Loucy (cell line): ENCODE measurements around the gene ARNT2.

Source experiments
- H2AFZ ChIP-seq: fragments of 200-600 bp; sonication (generic); 2 replicates; pipeline ENCODE4 v1.6.0; 2016; ENCODE audit warnings: antibody characterized with exemption, mild to moderate bottlenecking, low read length, moderate library complexity
- H3F3A ChIP-seq: fragments of 200-600 bp; 2 replicates; pipeline ENCODE4 v1.6.0; 2016; ENCODE audit warnings: antibody characterized with exemption, low read depth, mild to moderate bottlenecking
- H3K27me3 ChIP-seq: fragments of 200-600 bp; sonication (generic); 2 replicates; pipeline ENCODE4 v1.6.1; 2014; ENCODE audit warnings: low read length, mild to moderate bottlenecking; ENCODE audit not compliant: insufficient read depth, poor library complexity, severe bottlenecking
- H3K36me3 ChIP-seq: fragments of 200-600 bp; sonication (generic); 2 replicates; pipeline ENCODE4 v1.6.1; 2016; ENCODE audit warnings: low read length; ENCODE audit not compliant: insufficient read depth
- H3K4me1 ChIP-seq: fragments of 200-600 bp; sonication (generic); 2 replicates; pipeline ENCODE4 v1.5.1; 2014; ENCODE audit warnings: low read length, mild to moderate bottlenecking; ENCODE audit not compliant: insufficient read depth, poor library complexity, severe bottlenecking
- H3K4me2 ChIP-seq: fragments of 200-600 bp; sonication (generic); 2 replicates; pipeline ENCODE4 v1.6.0; 2014; ENCODE audit warnings: antibody characterized with exemption, low read length, low read depth, mild to moderate bottlenecking; ENCODE audit not compliant: poor library complexity, severe bottlenecking
- H3K4me3 ChIP-seq: fragments of 200-600 bp; sonication (generic); 2 replicates; pipeline ENCODE4 v1.5.1; 2014; ENCODE audit warnings: low read length, mild to moderate bottlenecking, mixed read lengths; ENCODE audit not compliant: poor library complexity, severe bottlenecking
- H3K79me2 ChIP-seq: fragments of 200-600 bp; sonication (generic); 2 replicates; pipeline ENCODE4 v1.6.1; 2014; ENCODE audit warnings: low read length; ENCODE audit not compliant: insufficient read depth
- H3K9ac ChIP-seq: fragments of 200-600 bp; sonication (generic); 2 replicates; pipeline ENCODE4 v1.6.0; 2014; ENCODE audit warnings: mild to moderate bottlenecking, low read depth, low read length, moderate library complexity; ENCODE audit not compliant: poor library complexity, severe bottlenecking
- H3K9me2 ChIP-seq: fragments of 200-600 bp; sonication (generic); replicated peaks from 2 replicates; pipeline ENCODE4 v1.6.1; 2016; ENCODE audit warnings: low read depth, low read length, mixed read lengths
- H3K9me3 ChIP-seq: fragments of 200-600 bp; sonication (generic); 2 replicates; pipeline ENCODE4 v1.6.1; 2014; ENCODE audit warnings: mild to moderate bottlenecking, antibody characterized with exemption, low read length, low read depth; ENCODE audit not compliant: insufficient read depth
- H4K20me1 ChIP-seq: fragments of 200-600 bp; sonication (generic); 2 replicates; pipeline ENCODE4 v1.6.0; 2014; ENCODE audit warnings: antibody characterized with exemption, low read length, mild to moderate bottlenecking; ENCODE audit not compliant: insufficient read depth, poor library complexity, severe bottlenecking
- EZH2phosphoT487 ChIP-seq: fragments of 200-600 bp; IDR thresholded peaks from 2 replicates; pipeline ENCODE4 v1.6.1; 2018; ENCODE audit warnings: antibody characterized with exemption, mild to moderate bottlenecking, moderate library complexity, borderline replicate concordance
- TF ChIP-seq, protein P1 (sequence below): fragments of 200-600 bp; sonication (generic); conservative IDR thresholded peaks from 2 replicates; pipeline ENCODE4 v1.5.1; 2014; ENCODE audit warnings: mild to moderate bottlenecking, antibody characterized with exemption, low read length

Gene ARNT2

DNA sequence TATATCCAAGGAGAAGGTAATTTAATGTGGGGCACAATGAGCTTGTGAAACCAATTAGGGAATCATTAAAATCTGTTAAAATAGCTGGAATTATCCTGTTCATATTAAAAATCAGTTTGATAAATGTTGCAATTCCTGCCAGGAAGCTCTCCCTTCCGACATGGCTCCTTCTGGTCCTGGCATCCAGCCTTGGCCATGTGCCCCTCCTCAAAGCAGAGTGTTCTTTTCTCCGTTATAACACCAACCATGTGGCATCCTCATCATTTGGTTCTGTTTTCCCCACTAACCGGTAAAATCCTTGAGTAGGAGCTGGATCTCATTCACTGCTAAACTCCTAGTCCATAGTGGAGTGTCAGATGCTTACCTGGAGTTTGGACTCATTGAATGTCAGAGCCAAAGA is 127.2 kb downstream of the ARNT2 start:
- no peak for TF ChIP-seq EZH2phosphoT487
- TF ChIP-seq, protein P1, sequence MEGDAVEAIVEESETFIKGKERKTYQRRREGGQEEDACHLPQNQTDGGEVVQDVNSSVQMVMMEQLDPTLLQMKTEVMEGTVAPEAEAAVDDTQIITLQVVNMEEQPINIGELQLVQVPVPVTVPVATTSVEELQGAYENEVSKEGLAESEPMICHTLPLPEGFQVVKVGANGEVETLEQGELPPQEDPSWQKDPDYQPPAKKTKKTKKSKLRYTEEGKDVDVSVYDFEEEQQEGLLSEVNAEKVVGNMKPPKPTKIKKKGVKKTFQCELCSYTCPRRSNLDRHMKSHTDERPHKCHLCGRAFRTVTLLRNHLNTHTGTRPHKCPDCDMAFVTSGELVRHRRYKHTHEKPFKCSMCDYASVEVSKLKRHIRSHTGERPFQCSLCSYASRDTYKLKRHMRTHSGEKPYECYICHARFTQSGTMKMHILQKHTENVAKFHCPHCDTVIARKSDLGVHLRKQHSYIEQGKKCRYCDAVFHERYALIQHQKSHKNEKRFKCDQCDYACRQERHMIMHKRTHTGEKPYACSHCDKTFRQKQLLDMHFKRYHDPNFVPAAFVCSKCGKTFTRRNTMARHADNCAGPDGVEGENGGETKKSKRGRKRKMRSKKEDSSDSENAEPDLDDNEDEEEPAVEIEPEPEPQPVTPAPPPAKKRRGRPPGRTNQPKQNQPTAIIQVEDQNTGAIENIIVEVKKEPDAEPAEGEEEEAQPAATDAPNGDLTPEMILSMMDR: no peak
- no peaks in the 10 kb centered on the region for H3K9me3 ChIP-seq
- no peaks in the 10 kb centered on the region for H3F3A ChIP-seq
- no peaks in the 10 kb centered on the region for H3K9me2 ChIP-seq
- no peaks in the 10 kb centered on the region for H3K36me3 ChIP-seq
- H3K79me2 ChIP-seq: no peaks in the 10 kb centered on the region
- no peak overlapping the region for H3K4me3 ChIP-seq
- no peak overlapping the region for H2AFZ ChIP-seq
- H4K20me1 ChIP-seq: no peaks in the 10 kb centered on the region
- H3K9ac ChIP-seq: no peak overlapping the region
- no peaks in the 10 kb centered on the region for H3K4me1 ChIP-seq
- H3K27me3 ChIP-seq: no peaks in the 10 kb centered on the region
- H3K4me2 ChIP-seq: no peak overlapping the region

DNA sequence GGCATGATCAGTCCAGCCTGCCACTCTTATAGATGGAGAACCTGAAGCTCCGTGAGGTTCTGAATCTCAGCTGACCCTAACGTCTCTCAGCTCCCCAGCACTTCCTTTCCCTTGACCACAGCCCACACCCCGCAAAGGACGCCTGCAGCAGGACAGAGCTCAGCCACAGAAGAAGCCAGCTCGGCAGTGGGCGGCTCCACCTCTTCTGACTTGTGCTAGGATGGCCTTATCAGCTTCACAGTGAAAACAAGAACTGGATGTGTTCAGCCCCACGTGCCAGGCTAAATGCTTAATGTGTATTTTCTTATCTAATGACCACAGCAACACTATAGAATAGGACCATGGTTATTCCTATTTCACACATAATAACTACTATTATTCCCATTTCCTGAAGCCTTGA is 127.6 kb downstream of the ARNT2 start:
- Histone ChIP-seq H4K20me1 (no peaks in the 10 kb centered on the region), H3K9me3 (no peaks in the 10 kb centered on the region), H3F3A (no peaks in the 10 kb centered on the region), H3K9ac (no peak overlapping the region), H3K4me3 (no peak overlapping the region), H3K4me2 (no peak overlapping the region), H3K36me3 (no peaks in the 10 kb centered on the region), H3K27me3 (no peaks in the 10 kb centered on the region), H2AFZ (no peak overlapping the region), H3K9me2 (no peaks in the 10 kb centered on the region), H3K79me2 (no peaks in the 10 kb centered on the region), H3K4me1 (no peaks in the 10 kb centered on the region)
- TF ChIP-seq, protein P1: no peak
- no peak for TF ChIP-seq EZH2phosphoT487

DNA sequence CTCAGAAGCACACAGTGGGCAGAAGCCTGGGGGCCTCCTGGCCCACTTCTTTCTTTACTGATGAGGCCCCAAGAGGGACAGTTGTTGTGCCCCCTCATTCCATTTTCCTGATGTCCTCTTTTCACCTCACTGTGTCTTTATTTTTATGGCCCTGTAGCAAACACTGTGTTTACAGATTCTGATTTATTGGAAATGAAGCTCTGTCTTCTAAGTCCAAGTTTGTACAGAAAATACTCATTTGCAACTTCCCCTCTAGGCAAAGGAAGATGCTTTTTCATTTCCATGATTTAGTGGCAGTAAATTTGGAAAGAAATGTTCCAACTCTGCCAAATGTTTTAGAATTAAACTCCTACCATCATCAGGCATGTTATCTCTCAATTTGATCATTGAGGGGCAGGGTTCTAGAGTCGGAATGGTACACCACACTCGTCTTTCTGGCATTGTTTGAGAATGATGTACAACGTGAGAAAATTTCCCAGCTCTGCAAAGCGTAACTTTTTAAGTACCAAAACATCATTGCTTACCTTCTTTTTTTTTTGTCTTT is 129.7 kb downstream of the ARNT2 start:
- Histone ChIP-seq H3K9me3 (no peaks in the 10 kb centered on the region), H3F3A (no peaks in the 10 kb centered on the region), H3K4me1 (no peaks in the 10 kb centered on the region), H3K4me2 (no peak overlapping the region), H3K9me2 (no peaks in the 10 kb centered on the region), H3K27me3 (no peaks in the 10 kb centered on the region), H4K20me1 (no peaks in the 10 kb centered on the region), H2AFZ (no peak overlapping the region), H3K36me3 (no peaks in the 10 kb centered on the region), H3K4me3 (no peak overlapping the region), H3K79me2 (no peaks in the 10 kb centered on the region), H3K9ac (no peak overlapping the region)
- TF ChIP-seq EZH2phosphoT487: no peak
- TF ChIP-seq, protein P1: no peak
